ENCODE results near the gene XPNPEP2. TPM values are rescaled to one million over a fixed set of nuclear protein-coding genes. Genes with fewer than 3 reads are reported as not detected.

XPNPEP2 gene, protein sequence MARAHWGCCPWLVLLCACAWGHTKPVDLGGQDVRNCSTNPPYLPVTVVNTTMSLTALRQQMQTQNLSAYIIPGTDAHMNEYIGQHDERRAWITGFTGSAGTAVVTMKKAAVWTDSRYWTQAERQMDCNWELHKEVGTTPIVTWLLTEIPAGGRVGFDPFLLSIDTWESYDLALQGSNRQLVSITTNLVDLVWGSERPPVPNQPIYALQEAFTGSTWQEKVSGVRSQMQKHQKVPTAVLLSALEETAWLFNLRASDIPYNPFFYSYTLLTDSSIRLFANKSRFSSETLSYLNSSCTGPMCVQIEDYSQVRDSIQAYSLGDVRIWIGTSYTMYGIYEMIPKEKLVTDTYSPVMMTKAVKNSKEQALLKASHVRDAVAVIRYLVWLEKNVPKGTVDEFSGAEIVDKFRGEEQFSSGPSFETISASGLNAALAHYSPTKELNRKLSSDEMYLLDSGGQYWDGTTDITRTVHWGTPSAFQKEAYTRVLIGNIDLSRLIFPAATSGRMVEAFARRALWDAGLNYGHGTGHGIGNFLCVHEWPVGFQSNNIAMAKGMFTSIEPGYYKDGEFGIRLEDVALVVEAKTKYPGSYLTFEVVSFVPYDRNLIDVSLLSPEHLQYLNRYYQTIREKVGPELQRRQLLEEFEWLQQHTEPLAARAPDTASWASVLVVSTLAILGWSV
- 0.05 to 0.11 TPM (median 0.07 TPM) in 3 replicates for total RNA-seq (2021)
- Bru-seq, nascent RNA = not detected
- long read RNA-seq, experiment 1 = 0 reads
- long read RNA-seq, experiment 2 = 0 reads
- long read RNA-seq, experiment 3 = 0 reads

DNA sequence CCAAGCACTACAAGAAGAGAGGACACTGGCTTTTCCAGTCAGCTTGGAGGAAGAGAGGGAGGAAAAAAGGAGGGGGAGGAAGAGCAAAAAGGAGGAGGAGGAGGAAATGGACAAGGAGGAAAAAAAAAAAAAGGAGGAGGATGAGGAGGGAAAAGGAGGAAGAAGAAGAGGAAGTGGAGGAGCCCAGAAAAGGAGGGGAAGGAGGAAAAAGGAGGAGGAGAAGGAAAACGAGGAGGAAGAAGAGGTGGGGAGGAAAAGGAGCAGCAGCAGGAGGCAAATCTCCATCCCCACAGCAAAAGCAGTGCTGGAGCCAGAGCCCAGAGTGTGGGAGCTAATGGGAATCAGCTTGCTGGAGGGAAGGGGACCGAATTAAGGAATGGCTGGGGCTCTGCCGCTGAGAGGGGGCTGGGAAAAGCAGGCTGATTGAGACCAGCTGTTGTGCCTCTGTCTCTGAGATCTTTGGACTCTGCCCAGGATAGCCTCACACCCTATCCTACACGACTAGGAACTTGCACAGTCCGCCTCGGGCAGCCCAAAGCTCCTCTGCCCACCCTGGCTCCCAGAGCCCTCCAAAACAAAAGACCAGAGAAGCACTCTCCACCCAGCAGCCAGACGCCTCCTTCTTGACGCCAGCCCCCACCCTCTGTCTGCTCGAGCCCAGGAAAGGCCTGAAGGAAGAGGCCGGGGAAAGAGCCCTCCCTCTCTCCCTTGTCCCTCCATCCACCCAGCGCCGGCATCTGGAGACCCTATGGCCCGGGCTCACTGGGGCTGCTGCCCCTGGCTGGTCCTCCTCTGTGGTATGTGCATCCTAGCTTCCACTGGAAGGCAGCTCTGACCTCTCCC is at the start of gene XPNPEP2:
TSS of gene XPNPEP2 (plus strand) at position 514 of the 843 bp plus-strand sequence. CDS start at position 749, 235 bp downstream.
- CTCF ChIA-PET = interaction anchor here (0.6 to 1.9 kb wide), 5 partner anchors 15 to 655 kb away, joined by 3 to 5 read pairs (median 4); no protein-coding TSS in a partner anchor
- Mint-ChIP-seq H3K9me3 (no peaks in the 10 kb centered on the region), H3K27me3 (ENCODE audit: low read depth) (peaks cover 10% of the 10 kb centered on the region), H3K4me1 (peaks cover 26% of the 10 kb centered on the region), H3K27ac (no peak within 1 kb of the TSS), H3K36me3 (no peaks in the 10 kb centered on the region), H3K4me3 (no peak within 1 kb of the TSS)
- TF ChIP-seq MXD4 (CRISPR knock-in tag; IDR thresholded peaks at IDR 0.05; ENCODE audit: borderline replicate concordance) = no peak
- no peak for TF ChIP-seq ZNF121 (CRISPR knock-in tag; IDR thresholded peaks at IDR 0.05)
- TF ChIP-seq NR1H2 (CRISPR knock-in tag; IDR thresholded peaks at IDR 0.05) = no peak
- no peak for TF ChIP-seq ZNF671 (CRISPR knock-in tag; IDR thresholded peaks at IDR 0.05)
- TF ChIP-seq, protein P1, sequence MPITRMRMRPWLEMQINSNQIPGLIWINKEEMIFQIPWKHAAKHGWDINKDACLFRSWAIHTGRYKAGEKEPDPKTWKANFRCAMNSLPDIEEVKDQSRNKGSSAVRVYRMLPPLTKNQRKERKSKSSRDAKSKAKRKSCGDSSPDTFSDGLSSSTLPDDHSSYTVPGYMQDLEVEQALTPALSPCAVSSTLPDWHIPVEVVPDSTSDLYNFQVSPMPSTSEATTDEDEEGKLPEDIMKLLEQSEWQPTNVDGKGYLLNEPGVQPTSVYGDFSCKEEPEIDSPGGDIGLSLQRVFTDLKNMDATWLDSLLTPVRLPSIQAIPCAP (CRISPR knock-in tag; IDR thresholded peaks at IDR 0.05) = no peak
- 0 out of 2 replicates have a peak, but pooled peaks have one; percentile 37 for TF ChIP-seq ETV6 (CRISPR knock-in tag; IDR thresholded peaks at IDR 0.05)
- TF ChIP-seq IRF2 (CRISPR knock-in tag; IDR thresholded peaks at IDR 0.05; ENCODE audit: borderline replicate concordance, low read depth) = no peak
- 0 out of 2 replicates have a peak, but pooled peaks have one; percentile 57 for TF ChIP-seq ZNF512 (CRISPR knock-in tag; IDR thresholded peaks at IDR 0.05; ENCODE audit: borderline replicate concordance)
- no peak for TF ChIP-seq NR3C1 (CRISPR knock-in tag; conservative IDR thresholded peaks at IDR 0.05; ENCODE audit: low read depth)
- TF ChIP-seq, protein P2, sequence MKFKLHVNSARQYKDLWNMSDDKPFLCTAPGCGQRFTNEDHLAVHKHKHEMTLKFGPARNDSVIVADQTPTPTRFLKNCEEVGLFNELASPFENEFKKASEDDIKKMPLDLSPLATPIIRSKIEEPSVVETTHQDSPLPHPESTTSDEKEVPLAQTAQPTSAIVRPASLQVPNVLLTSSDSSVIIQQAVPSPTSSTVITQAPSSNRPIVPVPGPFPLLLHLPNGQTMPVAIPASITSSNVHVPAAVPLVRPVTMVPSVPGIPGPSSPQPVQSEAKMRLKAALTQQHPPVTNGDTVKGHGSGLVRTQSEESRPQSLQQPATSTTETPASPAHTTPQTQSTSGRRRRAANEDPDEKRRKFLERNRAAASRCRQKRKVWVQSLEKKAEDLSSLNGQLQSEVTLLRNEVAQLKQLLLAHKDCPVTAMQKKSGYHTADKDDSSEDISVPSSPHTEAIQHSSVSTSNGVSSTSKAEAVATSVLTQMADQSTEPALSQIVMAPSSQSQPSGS (CRISPR knock-in tag; IDR thresholded peaks at IDR 0.05; ENCODE audit: borderline replicate concordance, low read depth) = no peak
- TF ChIP-seq ZBTB21 (CRISPR knock-in tag; IDR thresholded peaks at IDR 0.05; ENCODE audit: borderline replicate concordance) = no peak
- TF ChIP-seq FOXK1 (CRISPR knock-in tag; IDR thresholded peaks at IDR 0.05) = no peak
- no peak for TF ChIP-seq ZNF416 (CRISPR knock-in tag; IDR thresholded peaks at IDR 0.05)
- no peak for TF ChIP-seq ATF6 (CRISPR knock-in tag; IDR thresholded peaks at IDR 0.05)
- TF ChIP-seq, protein P3, sequence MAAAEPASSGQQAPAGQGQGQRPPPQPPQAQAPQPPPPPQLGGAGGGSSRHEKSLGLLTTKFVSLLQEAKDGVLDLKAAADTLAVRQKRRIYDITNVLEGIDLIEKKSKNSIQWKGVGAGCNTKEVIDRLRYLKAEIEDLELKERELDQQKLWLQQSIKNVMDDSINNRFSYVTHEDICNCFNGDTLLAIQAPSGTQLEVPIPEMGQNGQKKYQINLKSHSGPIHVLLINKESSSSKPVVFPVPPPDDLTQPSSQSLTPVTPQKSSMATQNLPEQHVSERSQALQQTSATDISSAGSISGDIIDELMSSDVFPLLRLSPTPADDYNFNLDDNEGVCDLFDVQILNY (CRISPR knock-in tag; IDR thresholded peaks at IDR 0.05) = no peak
- TF ChIP-seq, protein P4, sequence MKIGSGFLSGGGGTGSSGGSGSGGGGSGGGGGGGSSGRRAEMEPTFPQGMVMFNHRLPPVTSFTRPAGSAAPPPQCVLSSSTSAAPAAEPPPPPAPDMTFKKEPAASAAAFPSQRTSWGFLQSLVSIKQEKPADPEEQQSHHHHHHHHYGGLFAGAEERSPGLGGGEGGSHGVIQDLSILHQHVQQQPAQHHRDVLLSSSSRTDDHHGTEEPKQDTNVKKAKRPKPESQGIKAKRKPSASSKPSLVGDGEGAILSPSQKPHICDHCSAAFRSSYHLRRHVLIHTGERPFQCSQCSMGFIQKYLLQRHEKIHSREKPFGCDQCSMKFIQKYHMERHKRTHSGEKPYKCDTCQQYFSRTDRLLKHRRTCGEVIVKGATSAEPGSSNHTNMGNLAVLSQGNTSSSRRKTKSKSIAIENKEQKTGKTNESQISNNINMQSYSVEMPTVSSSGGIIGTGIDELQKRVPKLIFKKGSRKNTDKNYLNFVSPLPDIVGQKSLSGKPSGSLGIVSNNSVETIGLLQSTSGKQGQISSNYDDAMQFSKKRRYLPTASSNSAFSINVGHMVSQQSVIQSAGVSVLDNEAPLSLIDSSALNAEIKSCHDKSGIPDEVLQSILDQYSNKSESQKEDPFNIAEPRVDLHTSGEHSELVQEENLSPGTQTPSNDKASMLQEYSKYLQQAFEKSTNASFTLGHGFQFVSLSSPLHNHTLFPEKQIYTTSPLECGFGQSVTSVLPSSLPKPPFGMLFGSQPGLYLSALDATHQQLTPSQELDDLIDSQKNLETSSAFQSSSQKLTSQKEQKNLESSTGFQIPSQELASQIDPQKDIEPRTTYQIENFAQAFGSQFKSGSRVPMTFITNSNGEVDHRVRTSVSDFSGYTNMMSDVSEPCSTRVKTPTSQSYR (CRISPR knock-in tag; IDR thresholded peaks at IDR 0.05) = no peak
- DNase-seq (ENCODE audit: low spot score) = no peak
- ATAC-seq = peak; percentile 56
- POLR2A ChIA-PET = no interaction called here
